Activated T-cell treated with anti-CD3 and anti-CD28 coated beads for 1 hour (primary cell): ENCODE results near the gene TAS1R3.
"Not testable (repeated sequence)": the region's sequence is repeated elsewhere in the genome, so short reads cannot be mapped to it uniquely, and the experiment has no call there.

Source experiments
- DNase-seq: peaks from one replicate; pipeline ENCODE4 v3.0.0-alpha.2; 2020; ENCODE audit warnings: low read depth

The TAS1R3 gene

DNA sequence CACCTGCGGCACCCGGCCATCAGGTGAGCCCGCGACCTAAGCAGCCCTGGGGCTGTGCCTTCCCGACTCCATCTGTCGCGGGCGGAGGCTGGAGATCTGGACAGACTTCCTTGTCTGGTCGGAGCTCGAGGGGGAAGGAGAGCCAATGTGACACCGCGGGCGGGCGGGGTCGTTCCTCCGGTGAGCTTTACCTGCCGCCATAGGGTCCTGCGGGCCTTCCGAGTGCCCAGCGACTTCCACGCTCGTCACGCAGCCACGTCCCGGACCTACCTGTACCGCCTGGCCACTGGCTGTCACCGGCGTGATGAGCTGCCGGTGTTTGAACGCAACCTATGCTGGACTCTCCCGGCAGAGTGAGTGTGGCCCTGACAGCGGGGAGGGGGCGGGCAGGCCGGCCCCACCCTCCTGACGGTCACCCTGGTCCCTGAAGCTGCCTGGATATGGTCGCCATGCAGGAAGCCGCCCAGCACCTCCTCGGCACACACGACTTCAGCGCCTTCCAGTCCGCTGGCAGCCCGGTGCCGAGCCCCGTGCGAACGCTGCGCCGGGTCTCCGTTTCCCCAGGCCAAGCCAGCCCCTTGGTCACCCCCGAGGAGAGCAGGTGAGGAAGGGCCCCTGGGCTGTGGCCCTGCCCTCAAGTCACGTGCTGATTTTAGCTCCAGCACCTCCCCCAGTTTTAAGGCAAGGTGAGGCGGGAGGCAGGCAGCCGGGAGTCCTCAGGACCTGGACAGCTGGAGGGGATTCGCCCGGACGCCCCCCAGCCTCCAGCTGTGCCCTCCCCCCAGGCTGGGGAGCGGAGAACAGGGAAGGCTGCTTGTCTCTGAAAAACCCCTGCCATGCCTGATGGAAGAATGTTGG is 21.6 kb upstream of the TAS1R3 start:
- DNase-seq: no peak

GRCh38 chr1:1310109-1310385 is 21.0 kb upstream of the TAS1R3 start:
- DNase-seq: no peak

GRCh38 chr1:1310476-1311053 is 20.5 kb upstream of the TAS1R3 start:
- no peak for DNase-seq

- DNase-seq: no peak
Observed at GRCh38 chr1:1311107-1312104, 19.7 kb upstream of the TAS1R3 start.

- no peak for DNase-seq
Observed at GRCh38 chr1:1312450-1313314, 18.4 kb upstream of the TAS1R3 start.

DNA sequence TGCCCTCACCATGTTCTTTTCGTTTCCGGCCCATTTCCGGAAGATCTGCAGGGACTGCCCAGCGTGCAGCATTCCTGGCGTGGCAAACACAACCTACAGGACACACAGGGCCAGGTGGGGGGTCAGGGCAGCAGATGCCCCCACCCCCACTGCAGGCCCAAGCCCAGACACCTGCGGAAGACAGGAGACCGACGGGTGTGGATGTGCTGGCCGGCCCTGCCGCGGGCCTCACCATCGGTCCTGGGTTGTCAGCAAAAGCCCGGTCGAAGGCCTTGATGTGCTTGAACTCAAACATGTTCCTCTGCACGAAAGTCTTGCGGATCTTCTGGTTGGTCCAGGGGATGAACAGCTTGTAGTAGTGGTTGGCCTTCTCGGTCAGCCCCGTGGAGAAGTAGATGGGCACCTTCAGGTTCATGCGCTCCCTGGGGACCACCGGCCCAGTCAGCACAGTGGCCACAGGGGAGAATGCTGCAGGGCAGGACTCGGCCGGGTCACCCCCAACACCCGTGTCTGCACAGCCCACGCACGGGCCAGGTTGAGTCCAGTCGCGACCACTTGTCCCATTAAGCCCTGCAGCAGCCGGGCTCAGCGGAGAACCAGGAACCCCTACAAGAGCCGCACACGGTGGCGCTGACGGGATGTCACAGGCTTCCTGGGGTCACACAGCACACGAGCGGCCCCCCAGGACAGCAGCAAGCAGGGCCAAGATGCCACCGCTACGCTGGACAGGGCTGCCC is 17.4 kb upstream of the TAS1R3 start:
- no peak for DNase-seq

DNA sequence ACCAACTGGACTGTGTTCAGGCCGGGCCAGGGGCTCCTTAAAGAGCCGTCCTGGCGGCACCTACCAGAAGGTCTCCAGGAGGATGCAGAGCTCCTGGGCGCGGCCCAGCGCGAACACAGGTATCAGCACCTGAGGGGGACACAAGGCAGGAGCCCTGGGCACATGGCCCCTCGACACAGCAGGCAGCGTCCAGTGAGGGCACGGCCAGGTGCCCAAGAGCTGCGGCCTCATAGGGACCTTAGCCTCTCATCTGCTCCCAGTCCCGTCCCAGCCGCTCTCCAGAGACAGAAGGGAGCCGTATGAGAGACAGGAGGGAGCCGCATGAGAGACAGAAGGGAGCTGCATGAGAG is 16.9 kb upstream of the TAS1R3 start:
- DNase-seq: no peak

DNA sequence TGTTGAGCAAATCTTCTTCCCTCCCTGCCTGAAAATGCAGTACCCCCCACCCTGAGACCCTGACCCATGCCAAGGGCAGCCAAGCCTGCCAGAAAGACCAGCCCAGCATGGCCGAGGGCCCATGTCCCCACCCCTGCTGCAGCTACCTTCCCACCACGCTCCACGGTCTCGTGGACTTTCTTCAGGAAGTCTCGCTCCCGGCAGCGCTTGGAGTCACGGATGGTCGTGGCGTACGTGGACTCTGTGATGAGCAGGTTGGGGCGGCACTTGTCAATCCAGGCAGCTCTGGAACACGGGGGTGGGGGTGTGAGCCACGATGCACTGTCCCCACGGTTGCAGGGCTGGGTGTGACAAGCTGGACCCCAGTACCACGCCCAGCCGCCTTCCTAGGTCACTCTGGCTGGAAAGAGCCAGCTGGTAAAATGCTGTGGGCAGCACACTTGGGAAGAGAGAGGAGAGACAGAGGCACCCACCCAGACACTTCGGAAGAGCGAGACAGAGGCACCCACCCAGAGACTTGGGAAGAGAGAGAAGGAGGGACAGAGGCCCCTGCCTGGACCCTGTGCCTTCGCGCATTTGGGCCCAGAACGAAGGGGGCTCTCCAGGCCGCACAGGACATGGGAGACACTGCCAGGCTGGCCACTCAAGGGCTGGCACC is 16.3 kb upstream of the TAS1R3 start:
- DNase-seq: no peak

DNA sequence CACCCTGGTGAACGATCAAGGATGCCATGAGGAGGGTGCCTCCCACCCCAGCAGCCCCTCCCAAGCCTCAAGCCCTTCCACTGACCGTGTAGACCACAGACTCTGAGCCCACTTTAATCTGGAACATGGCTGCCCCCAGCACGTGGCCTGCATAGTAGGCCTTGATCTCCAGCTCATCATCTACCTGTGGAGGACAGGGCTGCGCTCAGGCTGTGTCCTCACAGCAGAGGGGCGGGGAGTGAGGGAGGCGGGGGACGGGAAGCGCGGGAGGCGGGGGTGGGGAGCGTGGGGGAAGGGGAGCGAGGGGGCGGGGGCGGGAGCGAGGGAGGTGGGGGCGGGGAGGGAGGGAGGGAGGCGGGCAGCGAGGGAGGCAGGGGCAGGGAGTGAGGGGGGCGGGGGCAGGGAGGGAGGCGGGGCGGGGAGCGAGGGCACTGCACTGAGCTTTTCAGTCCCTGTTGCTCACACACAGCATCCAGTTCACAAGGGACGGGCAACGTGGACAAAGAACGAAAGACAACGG is 15.6 kb upstream of the TAS1R3 start:
- no peak for DNase-seq

- not testable (repeated sequence) for DNase-seq
Observed at GRCh38 chr1:1316199-1316598, 14.9 kb upstream of the TAS1R3 start.

GRCh38 chr1:1317420-1317819 is 13.7 kb upstream of the TAS1R3 start:
- DNase-seq: no peak

DNA sequence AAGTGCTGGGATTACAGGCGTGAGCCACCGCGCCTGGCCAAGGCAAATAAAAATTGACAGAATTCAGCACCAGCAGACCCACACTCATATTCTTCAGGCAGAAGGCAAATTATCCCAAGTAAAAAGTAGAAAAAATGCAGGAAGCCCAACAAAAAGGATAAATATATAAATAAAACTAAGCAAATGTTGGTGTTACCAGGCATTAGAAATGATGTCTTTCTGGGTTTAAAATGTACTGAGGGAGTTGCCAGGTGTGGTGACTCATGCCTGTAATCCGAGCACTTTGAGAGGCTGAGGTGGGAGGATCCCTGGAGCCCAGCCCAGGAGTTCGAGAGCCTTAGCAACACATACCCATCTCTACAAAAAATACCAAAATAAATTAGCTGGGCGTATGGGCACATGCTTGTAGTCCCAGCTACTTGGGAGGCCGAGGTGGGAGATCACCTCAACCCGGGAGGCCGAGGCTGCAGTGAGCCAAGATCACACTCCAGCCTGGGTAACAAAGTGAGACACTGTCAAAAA is 12.9 kb upstream of the TAS1R3 start:
- DNase-seq: no peak

DNA sequence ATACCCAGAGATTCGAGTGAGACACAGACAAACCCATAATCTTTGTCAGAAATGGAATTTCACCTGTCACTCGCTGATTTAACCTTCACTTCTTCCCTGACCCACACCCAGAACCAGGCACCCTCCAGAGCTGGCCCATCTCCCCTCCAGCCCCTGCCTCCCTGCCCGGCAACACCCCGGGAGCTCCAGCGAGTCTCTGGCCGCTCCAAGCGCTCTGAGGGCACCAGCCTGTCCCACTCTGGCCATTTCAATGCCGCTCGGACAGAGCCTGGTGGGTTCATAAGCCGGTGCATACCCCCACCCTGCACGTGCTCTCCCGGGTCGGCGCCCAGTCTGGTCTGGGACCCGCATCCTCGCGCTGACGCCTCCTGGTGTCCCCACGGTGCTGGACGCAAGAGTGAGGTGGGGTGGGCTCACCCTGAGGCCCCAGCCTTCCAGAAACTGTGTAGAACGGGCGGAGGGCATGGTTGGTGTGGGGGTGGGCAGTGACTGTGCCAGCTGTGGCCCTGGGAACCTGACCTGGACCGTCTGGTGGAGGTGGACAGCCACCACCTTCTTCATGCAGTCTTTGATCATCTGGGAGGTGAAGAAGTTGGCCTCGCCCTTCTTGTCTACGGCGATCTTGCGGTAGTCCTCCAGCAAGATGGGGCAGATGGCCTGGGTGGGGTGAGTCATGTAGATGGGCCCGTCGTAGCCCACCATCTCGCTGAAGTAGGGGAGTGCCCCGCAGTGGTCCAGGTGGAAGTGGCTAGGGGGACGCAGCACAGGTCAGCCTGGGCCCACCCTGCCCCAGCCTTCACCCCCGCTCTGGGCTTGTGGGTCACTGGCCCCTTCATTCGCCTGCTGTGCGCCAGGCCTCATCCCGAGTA is 12.1 kb upstream of the TAS1R3 start:
- DNase-seq: no peak

- no peak for DNase-seq
Observed at GRCh38 chr1:1319646-1319941, 11.5 kb upstream of the TAS1R3 start.

DNA sequence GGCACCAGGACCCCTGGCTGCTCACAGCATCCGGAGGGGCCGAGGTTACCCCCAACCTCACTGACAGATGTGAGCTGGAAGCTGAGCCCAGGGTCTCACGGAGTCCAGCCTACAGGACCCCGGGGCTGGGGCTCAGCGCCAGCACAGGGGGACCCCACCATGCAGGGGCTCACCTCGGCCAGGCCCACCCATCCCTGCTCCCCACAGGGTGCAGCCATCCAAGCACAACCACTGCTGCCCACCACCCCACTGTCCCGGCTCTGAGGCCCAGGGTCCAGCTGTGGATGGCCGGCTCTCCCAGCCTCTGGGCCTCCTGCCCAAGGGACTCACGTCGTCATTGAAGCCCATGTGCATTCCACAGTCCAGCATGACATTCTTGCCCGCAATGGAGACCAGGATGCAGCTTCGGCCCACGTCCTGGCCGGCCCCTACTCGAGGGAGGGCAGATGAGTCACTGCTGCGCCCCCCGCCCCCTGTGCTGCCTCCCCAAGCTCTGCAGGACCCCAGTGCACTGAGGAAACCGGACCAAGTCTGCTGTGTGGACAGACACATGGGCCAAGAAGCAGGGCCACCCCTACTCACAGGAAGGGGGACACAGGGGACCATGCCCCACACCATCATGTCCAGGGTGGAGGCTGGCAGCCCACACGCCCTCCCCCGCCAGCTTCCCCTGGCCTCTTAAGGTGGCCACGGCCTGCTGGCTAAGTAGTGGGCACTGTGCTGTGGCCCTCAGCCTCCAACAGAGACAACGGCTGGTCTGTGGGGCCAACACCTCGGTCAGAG is 10.2 kb upstream of the TAS1R3 start:
- DNase-seq: no peak

GRCh38 chr1:1321477-1321876 is 9.6 kb upstream of the TAS1R3 start:
- no peak for DNase-seq

GRCh38 chr1:1322418-1322817 is 8.7 kb upstream of the TAS1R3 start:
- no peak for DNase-seq

GRCh38 chr1:1322952-1323351 is 8.1 kb upstream of the TAS1R3 start:
- DNase-seq: no peak

GRCh38 chr1:1324084-1324523 is 7.0 kb upstream of the TAS1R3 start:
- DNase-seq: no peak
